GM18502 (cell line): ENCODE data around the gene PCDHA1.

Source experiments
- ATAC-seq: cut with Tn5 transposase; IDR thresholded peaks from one replicate; pipeline ENCODE4 v1.9.1; 2021; ENCODE audit warnings: mild to moderate bottlenecking; ENCODE audit not compliant: unreplicated experiment, poor library complexity

PCDHA1 gene

DNA sequence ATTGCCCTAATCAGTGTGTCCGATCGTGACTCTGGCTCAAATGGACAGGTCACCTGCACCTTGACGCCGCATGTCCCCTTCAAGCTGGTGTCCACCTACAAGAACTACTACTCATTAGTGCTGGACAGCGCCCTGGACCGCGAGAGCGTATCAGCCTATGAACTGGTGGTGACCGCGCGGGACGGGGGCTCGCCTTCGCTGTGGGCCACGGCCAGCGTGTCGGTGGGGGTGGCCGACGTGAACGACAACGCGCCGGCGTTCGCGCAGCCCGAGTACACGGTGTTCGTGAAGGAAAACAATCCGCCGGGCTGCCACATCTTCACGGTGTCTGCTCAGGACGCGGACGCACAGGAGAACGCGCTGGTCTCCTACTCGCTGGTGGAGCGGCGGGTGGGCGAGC is 97.4 kb downstream of the PCDHA1 start:
- no peak for ATAC-seq

DNA sequence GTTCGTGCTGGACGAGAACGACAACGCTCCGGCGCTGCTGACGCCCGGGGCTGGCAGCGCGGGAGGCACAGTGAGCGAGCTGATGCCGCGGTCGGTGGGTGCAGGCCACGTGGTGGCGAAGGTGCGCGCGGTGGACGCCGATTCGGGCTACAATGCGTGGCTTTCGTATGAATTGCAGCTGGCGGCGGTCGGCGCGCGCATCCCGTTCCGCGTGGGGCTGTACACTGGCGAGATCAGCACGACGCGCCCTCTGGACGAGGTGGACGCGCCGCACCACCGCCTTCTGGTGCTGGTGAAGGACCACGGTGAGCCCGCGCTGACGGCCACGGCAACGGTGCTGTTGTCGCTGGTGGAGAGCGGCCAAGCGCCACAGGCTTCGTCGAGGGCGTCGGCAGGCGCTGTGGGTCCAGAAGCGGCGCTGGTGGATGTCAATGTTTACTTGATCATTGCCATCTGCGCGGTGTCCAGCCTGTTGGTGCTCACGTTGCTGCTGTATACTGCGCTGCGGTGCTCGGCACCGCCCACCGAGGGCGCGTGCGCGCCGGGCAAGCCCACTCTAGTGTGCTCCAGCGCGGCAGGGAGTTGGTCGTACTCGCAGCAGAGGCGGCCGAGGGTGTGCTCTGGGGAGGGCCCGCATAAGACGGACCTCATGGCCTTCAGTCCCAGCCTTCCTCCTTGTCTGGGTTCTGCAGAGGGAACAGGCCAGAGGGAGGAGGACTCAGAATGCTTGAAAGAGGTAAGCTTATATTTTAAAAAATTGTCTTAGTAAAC is 98.2 kb downstream of the PCDHA1 start:
- ATAC-seq: no peak

DNA sequence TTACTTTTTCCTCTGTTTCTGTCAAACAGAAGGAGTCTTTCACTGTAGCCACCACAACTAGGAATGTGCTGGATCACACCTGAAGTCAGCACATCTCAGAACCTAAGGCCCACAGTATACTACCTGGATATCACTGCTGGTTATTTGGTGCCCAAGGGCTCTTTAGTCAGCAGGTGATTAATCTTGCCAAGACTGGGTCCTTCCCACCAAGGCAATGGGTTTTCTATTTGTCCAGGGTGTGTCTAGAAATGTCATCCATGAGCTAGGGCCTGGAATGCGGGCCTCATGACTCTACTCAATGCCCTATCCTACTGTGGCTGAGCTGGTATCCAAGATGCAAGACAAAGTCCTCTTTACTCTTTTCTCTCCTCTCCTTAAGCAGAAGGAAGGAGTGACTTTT is 130.4 kb downstream of the PCDHA1 start:
- ATAC-seq: no peak

DNA sequence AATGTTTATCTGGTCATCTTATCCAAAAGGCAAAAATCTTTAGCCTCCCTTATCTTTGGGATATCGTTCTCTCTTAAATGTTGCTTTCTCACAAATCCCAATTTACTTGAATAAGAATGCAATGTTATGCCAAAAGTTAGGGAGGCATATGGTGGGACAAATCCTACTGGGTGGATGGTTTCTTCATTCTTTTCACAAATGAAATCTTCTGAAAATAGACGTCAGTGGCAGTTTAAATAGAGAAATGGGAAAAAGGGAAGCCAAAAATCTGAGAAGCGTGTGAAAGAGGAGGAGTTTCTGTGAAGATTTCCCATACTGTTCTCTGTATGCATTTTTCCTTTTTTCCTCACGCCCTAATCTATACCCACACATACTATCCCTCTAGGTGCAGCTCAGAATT is 137.7 kb downstream of the PCDHA1 start:
- ATAC-seq: no peak

DNA sequence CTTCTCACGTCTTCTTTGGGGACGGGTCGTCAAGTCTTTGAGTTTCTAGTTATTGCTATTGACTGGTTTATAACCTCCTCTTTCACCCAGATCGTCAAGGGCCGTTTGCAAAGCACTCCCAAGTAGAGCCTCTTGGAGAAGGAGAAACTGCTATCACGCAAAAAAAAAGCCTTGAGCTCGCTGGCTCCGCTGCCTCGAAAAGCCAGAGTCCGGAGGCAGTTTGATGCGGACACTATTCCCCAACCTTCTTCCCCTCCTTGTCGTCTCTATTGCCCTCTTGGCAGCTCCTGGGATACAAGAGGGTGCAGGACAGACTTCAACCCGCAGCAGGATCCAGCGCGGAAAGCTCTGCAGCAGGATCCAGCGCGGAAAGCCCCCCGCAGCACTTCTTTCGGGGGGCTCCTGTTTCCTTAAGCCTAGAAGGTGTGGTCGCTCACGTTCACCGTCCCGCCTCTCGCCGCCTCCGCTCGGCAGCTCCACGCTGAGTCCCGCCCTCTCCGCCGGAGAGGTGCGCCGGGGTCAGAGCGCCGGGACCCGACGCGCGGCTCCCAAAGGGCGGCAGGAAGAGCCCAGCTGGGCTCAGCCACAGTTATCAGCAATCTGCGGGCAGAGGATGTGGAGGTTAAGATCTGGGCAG is 140.0 kb downstream of the PCDHA1 start, which contains the start of gene PCDHAC1:
Gene PCDHAC1 (plus strand): TSS at position 494 of the 637 bp plus-strand sequence. CDS start 594 bp downstream, outside the sequence.
- no peak for ATAC-seq

DNA sequence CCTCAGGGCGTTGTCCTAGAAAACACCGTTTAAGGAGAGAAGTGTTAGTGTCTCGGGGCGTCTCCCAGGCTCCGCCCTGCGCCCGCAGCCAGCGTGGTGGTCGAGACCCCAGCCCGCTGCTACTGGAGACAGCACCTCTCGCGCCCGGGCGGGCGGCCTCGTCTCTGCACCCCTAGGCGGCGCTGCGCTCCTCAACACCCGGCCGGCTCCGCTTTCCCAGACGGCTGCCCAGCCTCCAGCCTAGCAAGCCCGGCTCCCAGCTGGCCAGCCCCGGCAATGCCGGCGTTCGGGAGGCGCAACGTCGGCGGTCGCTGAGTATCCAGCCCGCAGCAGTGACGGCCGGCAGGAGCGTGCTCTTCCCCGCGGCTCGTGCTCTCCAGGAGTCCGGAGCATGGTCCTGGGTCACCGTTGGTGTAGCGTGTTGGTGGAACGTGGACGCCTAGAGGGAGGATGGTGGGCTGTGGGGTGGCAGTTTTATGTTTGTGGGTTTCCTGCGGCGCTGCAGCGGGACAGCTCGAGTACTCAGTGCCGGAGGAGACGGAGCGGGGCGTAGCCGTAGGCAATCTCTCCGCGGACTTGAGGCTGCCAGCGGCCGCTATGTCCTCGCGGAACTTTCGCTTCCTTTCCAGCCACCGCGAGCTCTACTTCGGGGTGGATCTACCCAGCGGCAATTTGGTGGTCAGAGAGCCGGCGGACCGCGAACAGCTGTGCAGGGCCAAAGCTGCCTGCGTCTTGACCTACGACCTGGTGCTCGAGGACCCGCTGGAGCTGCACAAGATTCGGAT is 140.7 kb downstream of the PCDHA1 start:
- ATAC-seq: no peak

DNA sequence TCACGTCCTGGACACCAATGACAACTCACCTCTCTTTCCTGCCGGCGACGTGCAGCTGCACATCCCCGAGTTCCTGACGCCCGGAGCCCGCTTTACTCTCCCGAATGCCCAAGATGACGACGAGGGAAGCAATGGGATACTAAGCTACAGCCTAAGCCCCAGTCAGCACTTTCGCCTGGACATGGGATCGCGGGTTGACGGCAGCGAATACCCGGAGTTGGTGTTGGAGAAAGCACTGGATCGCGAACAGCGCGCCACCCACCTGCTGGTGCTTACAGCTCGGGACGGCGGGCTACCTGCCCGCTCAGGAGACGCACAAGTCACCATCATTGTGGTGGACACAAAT is 141.3 kb downstream of the PCDHA1 start:
- no peak for ATAC-seq

DNA sequence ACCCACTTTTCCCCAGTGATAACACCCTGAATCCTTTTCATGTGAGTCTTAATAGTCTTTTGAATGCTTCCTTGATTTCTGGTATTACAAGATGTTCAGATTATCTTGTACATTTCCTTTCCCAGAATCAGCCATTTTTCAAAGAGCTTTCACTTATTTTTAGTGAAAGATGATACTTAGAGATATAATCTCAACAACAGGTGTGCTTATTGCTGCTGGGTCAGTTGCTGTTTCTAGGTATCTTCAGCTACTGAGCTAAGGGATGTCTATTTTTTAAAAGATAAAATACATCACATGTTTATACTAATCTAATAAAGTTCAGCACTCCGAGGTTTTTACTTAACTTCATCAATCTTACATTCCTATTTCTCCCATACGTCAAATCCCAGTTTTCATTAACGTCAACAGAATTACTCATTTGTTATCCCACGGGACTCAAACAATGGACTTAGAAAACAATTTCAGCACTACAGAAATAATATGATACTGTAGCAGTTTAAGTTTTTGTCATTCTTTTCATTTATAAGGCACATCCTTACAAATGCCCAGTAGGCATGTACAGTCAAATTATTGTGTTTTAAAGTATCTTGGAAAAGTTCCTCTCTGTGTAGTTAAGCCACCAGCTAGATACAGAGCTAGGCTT is 149.1 kb downstream of the PCDHA1 start:
- ATAC-seq: no peak

DNA sequence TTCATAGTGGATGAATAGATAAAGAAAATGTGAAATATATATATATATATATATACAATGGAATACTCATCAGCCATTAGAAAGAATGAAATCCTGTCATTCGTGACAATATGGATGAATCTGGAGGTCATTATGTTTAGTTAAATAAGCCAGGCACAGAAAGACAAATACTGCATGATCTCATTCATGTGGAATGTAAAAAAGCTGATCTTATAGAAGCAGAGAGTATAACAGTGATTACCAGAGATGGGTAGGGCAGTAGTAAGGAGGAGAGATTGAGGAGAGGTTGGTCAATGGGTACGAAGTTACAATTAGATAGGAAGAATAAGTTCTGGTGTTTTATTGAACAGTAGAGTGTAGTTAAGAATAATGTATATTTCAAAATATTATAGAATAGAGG is 160.6 kb downstream of the PCDHA1 start:
- ATAC-seq: no peak

DNA sequence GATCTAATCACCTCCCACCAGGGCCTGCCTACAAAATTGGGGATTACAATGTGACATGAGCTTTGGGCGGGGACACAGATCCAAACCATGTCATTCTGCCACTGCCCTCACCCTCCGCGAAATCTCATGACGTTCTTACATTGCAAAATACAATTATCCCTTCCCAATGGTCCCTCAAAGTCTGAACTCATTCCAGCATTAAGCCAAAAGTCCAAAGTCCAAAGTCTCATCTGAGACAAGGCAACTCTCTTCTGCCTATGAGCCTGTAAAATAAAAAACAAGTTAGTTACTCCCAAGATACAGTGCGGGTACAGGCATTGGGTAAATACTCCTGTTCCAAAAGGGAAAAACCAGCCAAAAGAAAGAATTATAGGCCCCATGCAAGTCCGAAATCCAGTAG is 165.7 kb downstream of the PCDHA1 start:
- no peak for ATAC-seq

DNA sequence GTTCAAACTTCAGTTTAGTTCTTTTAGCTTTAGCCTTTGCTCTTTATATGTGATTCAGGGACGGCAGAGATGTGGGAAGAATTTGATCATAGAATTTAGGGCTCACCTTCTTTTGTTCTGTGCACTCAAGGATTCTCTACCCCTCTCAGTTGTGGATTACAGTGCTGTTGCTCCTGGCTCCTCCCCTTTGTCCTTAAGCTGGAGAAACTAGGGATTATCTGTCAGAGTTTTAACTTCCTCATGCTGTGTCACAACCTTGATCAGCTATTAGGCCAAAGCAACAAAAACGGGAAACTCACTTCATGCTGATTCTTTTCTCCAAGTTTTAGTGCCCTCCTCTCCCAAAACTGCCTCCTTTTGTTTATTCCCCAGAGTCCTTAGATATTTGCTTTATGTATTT is 167.3 kb downstream of the PCDHA1 start:
- ATAC-seq: no peak

DNA sequence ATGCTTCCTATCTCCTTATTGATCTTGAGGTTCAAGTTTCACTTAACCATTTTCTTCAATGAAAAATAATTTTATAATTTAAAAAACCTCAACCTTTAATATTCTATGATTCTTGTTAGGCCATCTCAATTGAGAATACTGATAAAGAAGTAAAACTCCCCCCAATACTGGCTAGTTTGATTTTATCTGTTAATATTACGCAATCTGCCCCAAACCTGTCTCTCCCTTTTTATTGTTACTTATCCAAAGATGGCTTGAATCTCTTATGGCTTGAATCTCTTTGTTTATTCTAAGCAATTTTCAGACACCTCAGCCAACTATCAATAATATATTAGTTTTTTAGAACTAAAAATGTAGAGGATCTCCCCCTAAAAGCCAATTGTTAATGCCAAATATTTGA is 176.2 kb downstream of the PCDHA1 start:
- ATAC-seq: no peak

DNA sequence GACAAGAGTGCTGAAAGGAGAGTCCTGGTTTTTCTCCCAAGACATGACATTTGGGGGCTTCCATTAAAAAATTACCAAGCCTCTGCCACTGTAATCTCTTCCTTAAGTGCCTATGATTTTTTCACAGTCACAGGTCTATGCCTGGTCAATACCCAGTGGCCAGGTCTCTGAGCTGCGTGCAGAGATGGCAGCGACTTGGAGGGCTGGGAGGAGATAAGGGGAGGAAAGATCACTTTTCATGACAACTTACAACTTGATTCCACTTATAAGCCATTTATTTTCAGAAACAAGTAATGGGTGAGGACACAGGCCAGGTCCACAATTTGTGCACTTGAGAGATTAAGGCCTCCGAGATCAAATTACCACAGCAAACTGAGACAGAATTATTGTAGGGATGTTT is 178.4 kb downstream of the PCDHA1 start:
- ATAC-seq: no peak

DNA sequence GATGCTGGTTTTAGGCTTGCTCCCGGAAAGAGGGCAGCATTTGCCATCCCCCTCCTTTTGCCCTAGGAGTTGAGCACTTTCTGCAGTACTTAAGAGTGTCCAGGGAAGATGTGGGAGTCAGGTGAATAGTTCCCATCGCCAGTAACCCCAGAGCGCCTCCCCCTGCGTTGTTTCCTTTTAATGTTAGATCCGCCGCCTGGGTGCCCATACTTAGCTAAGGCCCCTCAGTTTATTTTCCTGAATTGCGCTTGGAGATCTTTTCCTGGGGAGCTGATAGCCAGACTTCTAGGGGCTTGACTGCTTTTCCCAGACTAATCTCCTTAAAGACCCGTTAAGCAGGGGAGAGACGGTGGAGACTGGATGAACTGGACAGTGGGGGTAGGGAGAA is 180.0 kb downstream of the PCDHA1 start:
- no peak for ATAC-seq

DNA sequence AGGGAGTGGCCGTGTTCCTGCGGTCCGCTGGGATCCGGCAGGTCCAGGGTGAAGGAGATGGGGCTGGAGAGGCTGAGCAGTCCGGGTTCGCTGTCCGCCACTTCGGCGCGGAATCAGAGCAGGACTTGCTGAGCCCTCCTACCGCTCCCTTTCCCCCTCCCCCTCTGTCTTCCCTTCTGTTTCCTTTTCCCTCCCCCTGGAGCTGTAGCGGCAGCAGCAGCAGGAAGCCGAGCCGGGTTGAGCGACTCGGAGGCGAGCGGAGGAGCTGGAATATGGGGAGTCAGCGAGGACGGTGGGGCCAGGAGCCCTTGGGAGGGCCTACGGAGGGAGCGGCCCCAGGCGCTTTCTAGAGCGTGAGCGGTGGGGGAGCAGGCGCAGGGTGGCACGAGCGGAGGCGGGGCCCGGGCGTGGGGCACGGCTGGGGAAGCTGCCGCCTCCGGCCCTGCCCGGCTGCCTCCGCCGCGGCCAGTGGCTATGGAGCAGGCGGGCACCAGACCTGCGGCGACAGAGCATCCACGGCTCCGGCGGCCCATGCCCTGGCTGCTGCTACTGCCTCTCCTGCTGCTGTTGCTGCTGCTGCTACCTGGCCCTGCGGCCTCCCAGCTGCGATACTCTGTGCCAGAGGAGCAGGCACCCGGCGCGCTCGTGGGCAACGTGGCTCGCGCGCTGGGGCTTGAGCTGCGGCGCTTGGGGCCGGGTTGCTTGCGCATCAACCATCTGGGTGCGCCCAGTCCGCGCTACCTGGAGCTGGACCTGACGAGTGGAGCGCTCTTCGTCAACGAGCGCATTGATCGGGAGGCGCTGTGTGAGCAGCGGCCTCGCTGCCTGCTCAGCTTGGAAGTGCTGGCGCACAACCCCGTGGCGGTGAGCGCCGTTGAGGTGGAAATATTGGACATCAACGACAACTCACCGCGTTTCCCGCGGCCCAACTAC is 180.6 kb downstream of the PCDHA1 start, which contains the start of gene PCDHAC2:
Gene PCDHAC2 (plus strand): TSS at position 184 of the 933 bp plus-strand sequence. CDS start 291 bp downstream, at position 475.
- ATAC-seq: no peak

DNA sequence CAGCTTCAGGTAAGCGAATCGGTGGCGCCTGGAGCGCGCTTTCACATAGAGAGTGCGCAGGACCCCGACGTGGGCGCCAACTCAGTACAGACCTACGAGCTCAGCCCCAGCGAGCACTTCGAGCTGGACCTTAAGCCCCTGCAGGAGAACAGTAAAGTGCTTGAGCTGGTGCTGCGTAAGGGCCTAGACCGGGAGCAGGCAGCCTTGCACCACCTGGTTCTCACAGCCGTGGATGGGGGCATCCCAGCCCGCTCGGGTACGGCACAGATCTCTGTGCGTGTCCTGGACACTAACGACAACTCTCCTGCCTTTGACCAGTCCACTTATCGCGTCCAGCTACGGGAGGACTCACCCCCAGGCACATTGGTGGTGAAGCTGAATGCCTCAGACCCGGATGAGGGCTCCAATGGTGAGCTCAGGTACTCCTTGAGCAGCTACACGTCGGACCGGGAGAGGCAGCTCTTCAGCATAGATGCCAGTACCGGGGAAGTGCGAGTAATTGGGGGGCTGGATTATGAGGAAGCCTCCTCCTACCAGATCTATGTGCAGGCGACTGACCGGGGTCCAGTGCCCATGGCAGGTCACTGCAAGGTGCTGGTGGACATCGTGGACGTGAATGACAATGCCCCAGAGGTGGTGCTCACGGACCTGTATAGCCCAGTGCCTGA is 181.4 kb downstream of the PCDHA1 start:
- no peak for ATAC-seq

DNA sequence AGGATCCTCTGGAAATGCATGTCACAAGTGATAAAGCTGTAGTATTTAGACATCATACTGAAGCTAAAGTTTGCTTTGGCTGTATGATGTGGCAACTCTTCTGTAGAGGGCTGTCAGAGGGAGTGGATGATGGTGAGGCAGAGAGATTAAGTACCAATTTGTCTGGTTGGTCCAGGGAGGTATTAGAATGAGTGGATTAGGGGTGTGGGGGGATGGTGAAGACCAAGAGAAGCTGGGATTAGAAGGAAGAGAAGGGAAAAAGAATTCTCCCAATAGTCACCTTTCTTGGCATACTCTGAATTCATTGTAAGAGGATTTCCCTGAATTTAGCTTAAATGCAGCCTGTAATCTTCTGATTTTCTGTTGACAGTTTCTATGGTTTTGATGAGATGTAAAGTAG is 183.9 kb downstream of the PCDHA1 start:
- ATAC-seq: no peak

DNA sequence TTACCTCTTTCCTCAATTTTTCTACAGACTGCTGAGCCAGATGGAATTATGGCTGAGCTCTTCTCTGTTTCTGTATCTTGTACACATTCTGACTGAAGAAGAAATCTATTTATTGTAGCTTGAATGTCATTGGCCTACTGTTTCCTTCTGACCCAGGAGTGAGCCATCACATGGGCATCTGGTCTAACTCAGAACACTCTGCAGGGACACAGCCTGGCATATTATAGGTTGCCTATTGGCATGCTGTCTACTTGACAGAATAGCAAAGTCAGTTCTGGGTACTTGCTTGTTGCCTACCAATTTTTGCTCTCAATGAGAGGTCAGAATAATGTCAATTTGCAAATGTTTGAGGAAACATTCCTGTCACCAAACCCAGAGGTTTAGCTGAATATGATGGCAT is 187.6 kb downstream of the PCDHA1 start:
- no peak for ATAC-seq

DNA sequence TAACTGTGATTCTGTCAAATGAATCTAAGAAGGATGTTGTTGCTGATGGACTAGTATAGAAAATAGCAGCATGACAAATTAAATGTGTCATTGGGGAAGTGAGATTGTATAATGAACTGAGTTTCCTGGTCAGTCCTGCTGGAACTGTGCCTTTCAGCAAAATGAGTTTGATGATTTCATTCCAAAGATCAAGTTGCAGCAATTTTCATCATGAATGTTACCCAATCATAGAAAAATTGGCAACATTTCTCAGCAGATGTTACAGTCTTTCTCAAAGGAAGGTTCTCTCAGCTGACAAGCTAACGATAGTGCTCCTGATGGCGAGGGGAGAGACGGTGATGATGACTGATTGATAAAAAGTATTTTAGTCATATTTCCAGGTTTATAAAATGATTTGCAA is 191.1 kb downstream of the PCDHA1 start:
- ATAC-seq: no peak
